HepG2 (cell line): ENCODE measurements around the gene AATF. TPM values are rescaled to one million over a fixed set of nuclear protein-coding genes. Genes with fewer than 3 reads are reported as not detected.

Experiments used
- CEBPZ ChIP-seq: IDR thresholded peaks from 2 replicates; pipeline ENCODE4 v1.6.1; 2012; ENCODE audit warnings: low read length, improper control_type of control experiment
- NCOA5 ChIP-seq: sonication (generic); formaldehyde crosslinking; IDR thresholded peaks from 2 replicates; pipeline ENCODE4 v1.4.0; 2020; ENCODE audit warnings: missing genetic modification reagents
- ZNF552 ChIP-seq: sonication (generic); formaldehyde crosslinking; IDR thresholded peaks from 2 replicates; pipeline ENCODE4 v1.9.0; 2022; ENCODE audit warnings: missing genetic modification reagents, mild to moderate bottlenecking, borderline replicate concordance
- ZNF615 ChIP-seq: sonication (generic); formaldehyde crosslinking; IDR thresholded peaks from 2 replicates; pipeline ENCODE4 v1.5.0; 2020; ENCODE audit warnings: mild to moderate bottlenecking, missing genetic modification reagents, borderline replicate concordance
- polyA plus RNA-seq, 8 experiments: library from polyadenylated mRNA; depleted of rRNA in 3 of 8; stranded (reverse) in 7 of 8; unstranded in 1 of 8; fragments of >200 nt; fragmentation: Illumina TruSeq in 4 of 8; extraction: Trizol in 4 of 8; gene quantifications; 2 replicates each; pipeline versions ENCODE4 v1.2.1 to v1.2.3, GENCODE V29; 2011 to 2016; ENCODE audit warnings: low read depth in 4 of 8, missing spikeins in 1 of 8, mixed read lengths in 1 of 8; ENCODE audit not compliant: insufficient read depth in 1 of 8
- total RNA-seq, 5 experiments: library from RNA; depleted of rRNA; stranded (reverse); fragments of >200 nt; fragmentation: Illumina TruSeq; extraction: Trizol; gene quantifications; 2 replicates each; pipeline ENCODE4 v1.2.3, GENCODE V29; 2016; ENCODE audit warnings: low read depth in 1 of 5
- TF ChIP-seq, protein P1 (sequence below): sonication (generic); formaldehyde crosslinking; IDR thresholded peaks from 2 replicates; pipeline ENCODE4 v1.4.0; 2020; ENCODE audit warnings: missing genetic modification reagents, borderline replicate concordance

AATF gene
- total and polyA plus RNA-seq, 2 of the 13 experiments (the other 11 are each of a cell fraction or from before 2014, with no cell fraction given) = 9.1 to 53.3 TPM

DNA sequence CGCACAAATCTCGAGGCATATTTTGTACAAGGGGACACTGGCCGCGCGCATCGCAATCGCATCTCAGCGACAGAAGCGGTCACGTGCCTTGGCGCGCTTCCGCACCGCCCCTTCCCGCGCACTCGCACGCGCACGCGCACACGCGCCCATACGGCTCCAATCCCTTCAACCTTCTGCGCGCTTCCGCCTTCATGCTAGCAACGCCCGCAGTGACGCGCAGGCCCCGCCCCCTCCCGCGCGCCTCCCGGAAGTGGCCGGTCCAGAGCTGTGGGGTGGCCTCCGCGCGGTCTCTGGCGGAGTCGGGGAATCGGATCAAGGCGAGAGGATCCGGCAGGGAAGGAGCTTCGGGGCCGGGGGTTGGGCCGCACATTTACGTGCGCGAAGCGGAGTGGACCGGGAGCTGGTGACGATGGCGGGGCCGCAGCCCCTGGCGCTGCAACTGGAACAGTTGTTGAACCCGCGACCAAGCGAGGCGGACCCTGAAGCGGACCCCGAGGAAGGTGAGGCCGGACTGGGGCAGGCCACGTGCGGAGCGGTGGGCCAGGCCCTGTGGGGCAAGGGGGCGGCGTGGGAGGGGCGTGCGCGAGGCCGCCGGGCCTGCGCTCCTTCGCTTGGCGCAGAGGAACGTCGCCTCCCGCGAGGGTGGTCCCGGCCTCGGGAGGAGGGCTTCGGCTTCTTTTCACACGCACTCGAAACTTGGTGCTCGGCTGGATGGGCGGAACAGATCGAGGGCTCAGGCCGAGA is at the start of gene AATF (continued):
- TF ChIP-seq CEBPZ (no peak), ZNF552 (CRISPR knock-in tag) (peak; percentile 97; the same call in 1 of the 2 replicates), NCOA5 (CRISPR knock-in tag) (no peak), ZNF615 (CRISPR knock-in tag) (peak; percentile 91; the same call in 1 of the 2 replicates)
- TF ChIP-seq, protein P1, sequence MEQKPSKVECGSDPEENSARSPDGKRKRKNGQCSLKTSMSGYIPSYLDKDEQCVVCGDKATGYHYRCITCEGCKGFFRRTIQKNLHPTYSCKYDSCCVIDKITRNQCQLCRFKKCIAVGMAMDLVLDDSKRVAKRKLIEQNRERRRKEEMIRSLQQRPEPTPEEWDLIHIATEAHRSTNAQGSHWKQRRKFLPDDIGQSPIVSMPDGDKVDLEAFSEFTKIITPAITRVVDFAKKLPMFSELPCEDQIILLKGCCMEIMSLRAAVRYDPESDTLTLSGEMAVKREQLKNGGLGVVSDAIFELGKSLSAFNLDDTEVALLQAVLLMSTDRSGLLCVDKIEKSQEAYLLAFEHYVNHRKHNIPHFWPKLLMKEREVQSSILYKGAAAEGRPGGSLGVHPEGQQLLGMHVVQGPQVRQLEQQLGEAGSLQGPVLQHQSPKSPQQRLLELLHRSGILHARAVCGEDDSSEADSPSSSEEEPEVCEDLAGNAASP = no peak
